ENCODE data around the gene TBX15.

DNA sequence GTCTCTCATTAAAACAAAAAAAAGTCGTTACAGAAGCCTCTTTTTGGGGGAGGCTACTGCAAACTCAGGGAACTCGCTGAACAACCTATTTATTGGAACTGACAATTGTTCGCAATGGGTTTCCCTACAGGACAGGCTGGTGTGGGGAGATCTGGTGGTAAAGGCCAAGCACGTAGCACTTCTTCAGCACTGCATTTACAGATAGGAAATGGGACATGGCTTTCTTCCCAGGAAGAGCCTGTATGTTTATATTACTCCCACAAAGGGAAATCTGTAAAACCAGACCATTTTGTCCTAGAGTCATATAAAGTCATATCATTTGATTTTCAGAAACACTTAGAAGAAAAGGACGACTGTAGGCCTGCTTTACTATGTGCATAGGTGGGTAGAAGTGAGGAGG is 38.8 kb upstream of the TBX15 start:
- TF ChIP-seq, protein P1, sequence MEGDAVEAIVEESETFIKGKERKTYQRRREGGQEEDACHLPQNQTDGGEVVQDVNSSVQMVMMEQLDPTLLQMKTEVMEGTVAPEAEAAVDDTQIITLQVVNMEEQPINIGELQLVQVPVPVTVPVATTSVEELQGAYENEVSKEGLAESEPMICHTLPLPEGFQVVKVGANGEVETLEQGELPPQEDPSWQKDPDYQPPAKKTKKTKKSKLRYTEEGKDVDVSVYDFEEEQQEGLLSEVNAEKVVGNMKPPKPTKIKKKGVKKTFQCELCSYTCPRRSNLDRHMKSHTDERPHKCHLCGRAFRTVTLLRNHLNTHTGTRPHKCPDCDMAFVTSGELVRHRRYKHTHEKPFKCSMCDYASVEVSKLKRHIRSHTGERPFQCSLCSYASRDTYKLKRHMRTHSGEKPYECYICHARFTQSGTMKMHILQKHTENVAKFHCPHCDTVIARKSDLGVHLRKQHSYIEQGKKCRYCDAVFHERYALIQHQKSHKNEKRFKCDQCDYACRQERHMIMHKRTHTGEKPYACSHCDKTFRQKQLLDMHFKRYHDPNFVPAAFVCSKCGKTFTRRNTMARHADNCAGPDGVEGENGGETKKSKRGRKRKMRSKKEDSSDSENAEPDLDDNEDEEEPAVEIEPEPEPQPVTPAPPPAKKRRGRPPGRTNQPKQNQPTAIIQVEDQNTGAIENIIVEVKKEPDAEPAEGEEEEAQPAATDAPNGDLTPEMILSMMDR (IDR thresholded peaks at IDR 0.05), result no peak
- TF ChIP-seq EP300 (IDR thresholded peaks at IDR 0.05) (no peak), POLR2AphosphoS5 (IDR thresholded peaks at IDR 0.05) (no peak), POLR2A (IDR thresholded peaks at IDR 0.05) (no peak)

Data from suprapubic skin (tissue), 4 donors.